Keratinocyte (primary cell): ENCODE data around the gene GARNL3. TPM values are rescaled to one million over a fixed set of nuclear protein-coding genes. Genes with fewer than 3 reads are reported as not detected.

Experiments used
- DNase-seq: peaks from one replicate; pipeline ENCODE4 v3.0.0-alpha.2; 2011; ENCODE audit warnings: low read depth, missing footprints, low spot score
- FAIRE-seq: peaks from 2 replicates; lab custom pipeline; 2011; peaks lifted over from hg19 to GRCh38; lab: Jason Lieb, UNC
- H2AFZ ChIP-seq: 2 replicates; pipeline ENCODE4 v1.6.0; 2012; ENCODE audit warnings: low read length, control low read depth, inconsistent platforms; ENCODE audit not compliant: control insufficient read depth
- H3K27ac ChIP-seq: 2 replicates; pipeline ENCODE4 v1.5.1; 2011; ENCODE audit warnings: low read length; ENCODE audit not compliant: control insufficient read depth, insufficient read depth
- H3K27me3 ChIP-seq: 3 replicates; pipeline ENCODE4 v1.6.0; 2011; ENCODE audit warnings: low read length; ENCODE audit not compliant: control insufficient read depth, insufficient read depth; ENCODE audit errors: extremely low read depth
- H3K36me3 ChIP-seq, 2 experiments: 2 replicates in 1 of 2; 3 replicates in 1 of 2; pipeline ENCODE4 v1.5.1; 2011; ENCODE audit warnings: low read length in 2 of 2, mild to moderate bottlenecking in 1 of 2; ENCODE audit not compliant: control insufficient read depth in 2 of 2, insufficient read depth in 2 of 2; ENCODE audit errors: extremely low read depth in 1 of 2
- H3K4me1 ChIP-seq: 3 replicates; pipeline ENCODE4 v1.5.1; 2011; ENCODE audit warnings: low read length; ENCODE audit not compliant: control insufficient read depth, insufficient read depth; ENCODE audit errors: extremely low read depth
- H3K4me2 ChIP-seq: 3 replicates; pipeline ENCODE4 v1.6.0; 2011; ENCODE audit warnings: low read depth, low read length; ENCODE audit not compliant: control insufficient read depth, insufficient read depth; ENCODE audit errors: extremely low read depth
- H3K4me3 ChIP-seq, 3 experiments: fragments of 200-600 bp in 1 of 3; sonication (generic) in 1 of 3; 2 replicates in 2 of 3; 3 replicates in 1 of 3; pipeline ENCODE4 v1.5.1; 2011 to 2016; ENCODE audit warnings: low read length in 3 of 3, mild to moderate bottlenecking in 3 of 3, control low read depth in 2 of 3, inconsistent platforms in 1 of 3, low read depth in 1 of 3, mixed read lengths in 1 of 3, mixed run types in 1 of 3, moderate library complexity in 1 of 3; ENCODE audit not compliant: control insufficient read depth in 2 of 3, insufficient read depth in 2 of 3; ENCODE audit errors: extremely low read depth in 1 of 3
- H3K79me2 ChIP-seq: 2 replicates; pipeline ENCODE4 v1.6.0; 2012; ENCODE audit warnings: low read length; ENCODE audit not compliant: control insufficient read depth, insufficient read depth
- H3K9ac ChIP-seq: 3 replicates; pipeline ENCODE4 v1.6.0; 2011; ENCODE audit warnings: low read length; ENCODE audit not compliant: control insufficient read depth, insufficient read depth; ENCODE audit errors: extremely low read depth
- H3K9me1 ChIP-seq: 3 replicates; pipeline ENCODE4 v1.6.0; 2011; ENCODE audit warnings: low read length; ENCODE audit not compliant: control insufficient read depth, insufficient read depth; ENCODE audit errors: extremely low read depth
- H3K9me3 ChIP-seq: 2 replicates; pipeline ENCODE4 v1.5.1; 2012; ENCODE audit warnings: low read depth, low read length; ENCODE audit not compliant: control insufficient read depth
- H4K20me1 ChIP-seq: 3 replicates; pipeline ENCODE4 v1.6.0; 2011; ENCODE audit warnings: low read length; ENCODE audit not compliant: control insufficient read depth, insufficient read depth; ENCODE audit errors: extremely low read depth
- EZH2 ChIP-seq: IDR thresholded peaks from one replicate; pipeline ENCODE4 v1.6.1; 2012; ENCODE audit warnings: inconsistent platforms, mild to moderate bottlenecking, low read length, moderate library complexity
- dilution Hi-C: fragments of 300-500 bp; cut with MboI; formaldehyde crosslinking; loops from one replicate; pipeline ENCODE4 v1.7.0; 2020; ENCODE audit warnings: low sequenced_read_pairs; ENCODE audit not compliant: extremely low pct_ligation_motif_present
- polyA plus RNA-seq, 5 experiments: library from polyadenylated mRNA; depleted of rRNA in 3 of 5; stranded (reverse) in 3 of 5; stranded (forward) in 1 of 5; unstranded in 1 of 5; fragments of >200 nt; gene quantifications; 1 replicate in 1 of 5; 2 replicates in 3 of 5; 3 replicates in 1 of 5; pipeline versions ENCODE4 v1.2.1 to v1.2.3, GENCODE V29; 2011 to 2012; ENCODE audit warnings: missing spikeins in 2 of 5, low read depth in 1 of 5, low replicate concordance in 1 of 5
- TF ChIP-seq, protein P1 (sequence below), 3 experiments: IDR thresholded peaks in 1 of 3; conservative IDR thresholded peaks in 1 of 3; optimal IDR thresholded peaks in 1 of 3; 2 replicates in 2 of 3; 3 replicates in 1 of 3; pipeline versions ENCODE3 to v1.5.1; 2011; ENCODE audit warnings: low read length in 3 of 3, mild to moderate bottlenecking in 3 of 3, moderate library complexity in 2 of 3, control low read depth in 1 of 3, inconsistent platforms in 1 of 3; ENCODE audit not compliant: insufficient read depth in 2 of 3; ENCODE audit errors: extremely low read depth in 1 of 3

The GARNL3 gene
- polyA plus RNA-seq, 1 donor (not counting 4 experiments of a cell fraction or from before 2014, with no cell fraction given), result 2.4 TPM

DNA sequence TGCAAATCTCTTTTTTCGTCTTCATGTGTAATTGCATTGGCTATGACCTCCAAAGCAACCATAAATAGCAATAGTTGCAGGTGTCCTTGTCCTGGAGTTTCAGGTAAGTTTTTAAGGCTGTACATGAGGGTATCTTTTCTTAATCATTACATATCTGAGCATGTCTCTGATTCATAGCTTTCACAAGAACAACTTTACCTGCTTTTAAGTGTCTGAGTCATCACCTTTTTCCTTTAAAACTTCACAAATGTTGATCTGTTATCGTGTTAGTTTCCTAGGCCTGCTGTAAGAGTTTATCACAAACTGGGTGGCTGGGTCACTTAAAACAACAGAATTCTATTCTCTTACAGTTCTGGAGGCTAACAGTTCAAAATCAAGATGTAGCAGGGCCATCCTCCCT is 13.8 kb downstream of the GARNL3 start:
- Histone ChIP-seq H2AFZ (no peak overlapping the region), H3K36me3 (no peaks in the 10 kb centered on the region), H4K20me1 (no peaks in the 10 kb centered on the region), H3K27me3 (no peaks in the 10 kb centered on the region), H3K4me3 (no peak overlapping the region), H3K9ac (no peak overlapping the region), H3K9me3 (no peaks in the 10 kb centered on the region), H3K4me1 (peaks cover 11% of the 10 kb centered on the region), H3K9me1 (no peaks in the 10 kb centered on the region), H3K4me2 (peak overlapping the region; percentile 17), H3K79me2 (no peaks in the 10 kb centered on the region), H3K27ac (peak overlapping the region; percentile 29)
- dilution Hi-C loops, result no loop called here
- peak; percentile 86 for FAIRE-seq
- TF ChIP-seq EZH2, result no peak
- TF ChIP-seq, protein P1, sequence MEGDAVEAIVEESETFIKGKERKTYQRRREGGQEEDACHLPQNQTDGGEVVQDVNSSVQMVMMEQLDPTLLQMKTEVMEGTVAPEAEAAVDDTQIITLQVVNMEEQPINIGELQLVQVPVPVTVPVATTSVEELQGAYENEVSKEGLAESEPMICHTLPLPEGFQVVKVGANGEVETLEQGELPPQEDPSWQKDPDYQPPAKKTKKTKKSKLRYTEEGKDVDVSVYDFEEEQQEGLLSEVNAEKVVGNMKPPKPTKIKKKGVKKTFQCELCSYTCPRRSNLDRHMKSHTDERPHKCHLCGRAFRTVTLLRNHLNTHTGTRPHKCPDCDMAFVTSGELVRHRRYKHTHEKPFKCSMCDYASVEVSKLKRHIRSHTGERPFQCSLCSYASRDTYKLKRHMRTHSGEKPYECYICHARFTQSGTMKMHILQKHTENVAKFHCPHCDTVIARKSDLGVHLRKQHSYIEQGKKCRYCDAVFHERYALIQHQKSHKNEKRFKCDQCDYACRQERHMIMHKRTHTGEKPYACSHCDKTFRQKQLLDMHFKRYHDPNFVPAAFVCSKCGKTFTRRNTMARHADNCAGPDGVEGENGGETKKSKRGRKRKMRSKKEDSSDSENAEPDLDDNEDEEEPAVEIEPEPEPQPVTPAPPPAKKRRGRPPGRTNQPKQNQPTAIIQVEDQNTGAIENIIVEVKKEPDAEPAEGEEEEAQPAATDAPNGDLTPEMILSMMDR (optimal IDR thresholded peaks at IDR 0.05 in 1 of 3, IDR thresholded peaks at IDR 0.05 in 1 of 3, conservative IDR thresholded peaks at IDR 0.05 in 1 of 3; ENCODE audit: extremely low read depth in 1 of 3, insufficient read depth in 2 of 3, low read length in 3 of 3), result no peak
- DNase-seq, result peak; percentile 7

GRCh38 chr9:127279717-127280285 is 15.2 kb downstream of the GARNL3 start:
- dilution Hi-C loops, result no loop called here
- no peak for TF ChIP-seq EZH2
- TF ChIP-seq, protein P1 (optimal IDR thresholded peaks at IDR 0.05 in 1 of 3, IDR thresholded peaks at IDR 0.05 in 1 of 3, conservative IDR thresholded peaks at IDR 0.05 in 1 of 3; ENCODE audit: extremely low read depth in 1 of 3, insufficient read depth in 2 of 3, low read length in 3 of 3), result no peak

More at GRCh38 chr9:127279717-127280285, 15.2 kb downstream of the GARNL3 start:
- H3K9me3 ChIP-seq, result no peaks in the 10 kb centered on the region
- peaks cover 11% of the 10 kb centered on the region for H3K4me1 ChIP-seq
- DNase-seq (no peak), FAIRE-seq (no peak)
- no peak overlapping the region for H3K27ac ChIP-seq
- no peak overlapping the region for H3K9ac ChIP-seq
- H3K4me3 ChIP-seq, result no peak overlapping the region
- no peaks in the 10 kb centered on the region for H4K20me1 ChIP-seq
- H3K27me3 ChIP-seq, result no peaks in the 10 kb centered on the region
- H3K79me2 ChIP-seq, result no peaks in the 10 kb centered on the region
- H3K36me3 ChIP-seq, result no peaks in the 10 kb centered on the region
- no peak overlapping the region for H3K4me2 ChIP-seq
- no peaks in the 10 kb centered on the region for H3K9me1 ChIP-seq
- no peak overlapping the region for H2AFZ ChIP-seq
